ENCODE data around the gene POU6F2. TPM values are rescaled to one million over a fixed set of nuclear protein-coding genes. Genes with fewer than 3 reads are reported as not detected.

Gene POU6F2
- total RNA-seq, 4 donors from 2014 or later, result not detected

GRCh38 chr7:39152701-39153100 is 175.0 kb downstream of the POU6F2 start:
- Histone ChIP-seq H3K36me3 (no peaks in the 10 kb centered on the region), H3K27ac (no peak overlapping the region), H3K4me3 (no peak overlapping the region), H3K27me3 (no peaks in the 10 kb centered on the region), H3K4me1 (no peaks in the 10 kb centered on the region), H3K9me3 (no peaks in the 10 kb centered on the region)
- 88% methylated on average over 4 of the region's 4 CpGs for WGBS
- TF ChIP-seq CTCF (IDR thresholded peaks at IDR 0.05) (no peak), EP300 (IDR thresholded peaks at IDR 0.05) (no peak), POLR2AphosphoS5 (IDR thresholded peaks at IDR 0.05) (no peak), POLR2A (IDR thresholded peaks at IDR 0.05) (no peak)
- DNase-seq (ENCODE audit: low spot score in 2 of 2), result no peak

- WGBS, result 89% methylated on average over 5 of the region's 5 CpGs
- H3K4me1 ChIP-seq, result no peaks in the 10 kb centered on the region
- H3K27me3 ChIP-seq, result no peaks in the 10 kb centered on the region
- no peak overlapping the region for H3K27ac ChIP-seq
- H3K36me3 ChIP-seq, result no peaks in the 10 kb centered on the region
- DNase-seq (ENCODE audit: low spot score in 2 of 2), result no peak
- TF ChIP-seq EP300 (IDR thresholded peaks at IDR 0.05), result no peak
- no peak for TF ChIP-seq POLR2AphosphoS5 (IDR thresholded peaks at IDR 0.05)
- TF ChIP-seq CTCF (IDR thresholded peaks at IDR 0.05), result no peak
- no peak for TF ChIP-seq POLR2A (IDR thresholded peaks at IDR 0.05)
- H3K4me3 ChIP-seq, result no peak overlapping the region
- H3K9me3 ChIP-seq, result no peaks in the 10 kb centered on the region
Measured at GRCh38 chr7:39153113-39153512, 175.4 kb downstream of the POU6F2 start.

- H3K4me3 ChIP-seq, result no peak overlapping the region
- H3K27ac ChIP-seq, result no peak overlapping the region
- WGBS, result 76% methylated on average over 5 of the region's 5 CpGs
- H3K4me1 ChIP-seq, result no peaks in the 10 kb centered on the region
- no peaks in the 10 kb centered on the region for H3K36me3 ChIP-seq
- DNase-seq (ENCODE audit: low spot score in 2 of 2), result no peak
- no peaks in the 10 kb centered on the region for H3K9me3 ChIP-seq
- TF ChIP-seq EP300 (IDR thresholded peaks at IDR 0.05) (no peak), CTCF (IDR thresholded peaks at IDR 0.05) (no peak), POLR2A (IDR thresholded peaks at IDR 0.05) (no peak), POLR2AphosphoS5 (IDR thresholded peaks at IDR 0.05) (no peak)
- no peaks in the 10 kb centered on the region for H3K27me3 ChIP-seq
Measured at GRCh38 chr7:39153647-39154046, 175.9 kb downstream of the POU6F2 start.

DNA sequence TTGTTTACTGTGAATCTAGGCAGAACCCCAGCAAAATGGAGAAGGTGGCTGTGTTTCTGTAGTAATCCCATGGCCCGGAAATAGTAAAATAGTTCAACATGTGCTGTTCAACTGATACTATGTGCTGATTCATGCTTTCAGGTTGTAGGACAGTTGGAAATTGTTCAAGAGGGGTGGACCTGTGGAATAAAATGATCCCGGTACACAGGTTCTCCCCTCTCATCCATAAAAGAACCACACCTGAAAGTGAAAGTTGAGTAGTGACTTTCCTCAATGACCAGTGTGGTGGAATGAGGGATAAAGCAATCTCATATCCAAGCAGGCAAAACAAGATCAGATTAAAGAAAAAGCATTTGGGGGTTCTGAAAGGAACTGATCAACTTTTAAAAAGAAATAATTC is 177.1 kb downstream of the POU6F2 start:
- Histone ChIP-seq H3K36me3 (no peaks in the 10 kb centered on the region), H3K4me1 (no peaks in the 10 kb centered on the region), H3K4me3 (no peak overlapping the region), H3K27me3 (no peaks in the 10 kb centered on the region), H3K9me3 (no peaks in the 10 kb centered on the region), H3K27ac (no peak overlapping the region)
- no peak for TF ChIP-seq POLR2AphosphoS5 (IDR thresholded peaks at IDR 0.05)
- no peak for TF ChIP-seq EP300 (IDR thresholded peaks at IDR 0.05)
- no peak for TF ChIP-seq POLR2A (IDR thresholded peaks at IDR 0.05)
- TF ChIP-seq CTCF (IDR thresholded peaks at IDR 0.05), result no peak
- 83% methylated on average over 2 of the region's 2 CpGs for WGBS
- DNase-seq (ENCODE audit: low spot score in 2 of 2), result no peak

DNA sequence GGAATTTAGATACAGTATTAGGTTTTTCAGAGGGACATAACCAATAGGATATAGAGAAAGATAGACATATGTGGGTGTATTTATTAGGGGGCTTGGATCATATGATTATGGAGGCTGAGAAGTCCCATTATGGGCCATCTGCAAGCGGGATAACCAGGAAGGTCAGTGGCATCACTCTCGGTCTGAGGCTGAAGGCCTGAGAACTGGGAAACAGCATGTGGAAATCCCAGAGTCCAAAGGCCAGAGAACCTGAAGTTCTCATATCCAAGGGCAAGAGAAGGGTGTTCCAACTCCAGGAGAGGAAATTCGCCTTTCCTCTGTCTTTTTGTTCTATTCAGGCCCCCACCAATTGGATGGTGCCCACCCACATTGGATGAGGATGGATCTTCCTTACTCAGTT is 180.7 kb downstream of the POU6F2 start:
- Histone ChIP-seq H3K4me3 (no peak overlapping the region), H3K27ac (no peak overlapping the region), H3K9me3 (no peaks in the 10 kb centered on the region), H3K36me3 (no peaks in the 10 kb centered on the region), H3K27me3 (no peaks in the 10 kb centered on the region), H3K4me1 (no peaks in the 10 kb centered on the region)
- DNase-seq (ENCODE audit: low spot score in 2 of 2), result no peak
- TF ChIP-seq POLR2AphosphoS5 (IDR thresholded peaks at IDR 0.05) (no peak), POLR2A (IDR thresholded peaks at IDR 0.05) (no peak), EP300 (IDR thresholded peaks at IDR 0.05) (no peak)
- WGBS, result 86% methylated on average over 3 of the region's 3 CpGs

DNA sequence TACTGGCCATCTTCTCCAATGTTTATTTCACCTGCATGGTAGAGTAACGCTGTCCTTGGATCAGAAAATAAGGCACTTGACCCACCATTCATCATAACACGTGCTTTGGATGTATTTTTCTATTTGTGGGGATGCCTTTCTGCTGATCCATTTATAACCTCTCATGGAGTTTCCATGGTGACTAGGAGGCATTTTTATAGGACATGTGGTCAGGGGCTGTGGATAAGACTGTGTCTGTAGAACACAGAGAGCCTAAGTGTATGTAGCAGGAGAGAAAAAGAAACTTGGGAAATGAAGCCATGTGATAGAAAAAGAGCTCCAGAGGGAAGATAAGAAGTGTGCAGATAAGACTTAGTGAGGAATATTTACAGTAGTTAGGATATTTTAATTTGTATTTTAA is 184.2 kb downstream of the POU6F2 start:
- H3K4me1 ChIP-seq, result no peaks in the 10 kb centered on the region
- no peak overlapping the region for H3K4me3 ChIP-seq
- WGBS, result 75% methylated on average over 2 of the region's 2 CpGs

More for the DNA sequence above, 184.2 kb downstream of the POU6F2 start:
- H3K36me3 ChIP-seq, result no peaks in the 10 kb centered on the region
- no peak overlapping the region for H3K27ac ChIP-seq
- no peaks in the 10 kb centered on the region for H3K27me3 ChIP-seq
- TF ChIP-seq POLR2A (IDR thresholded peaks at IDR 0.05), result no peak
- TF ChIP-seq CTCF (IDR thresholded peaks at IDR 0.05), result no peak
- TF ChIP-seq POLR2AphosphoS5 (IDR thresholded peaks at IDR 0.05), result no peak
- TF ChIP-seq EP300 (IDR thresholded peaks at IDR 0.05), result no peak
- H3K9me3 ChIP-seq, result no peaks in the 10 kb centered on the region
- DNase-seq (ENCODE audit: low spot score in 2 of 2), result no peak

Measured in suprapubic skin (tissue), 4 donors.